HUES6 (cell line): ENCODE data around the gene CD3G.

Experiments
- H3K27ac ChIP-seq: 2 replicates; pipeline ENCODE4 v1.7.0; 2013; ENCODE audit warnings: low read depth, mild to moderate bottlenecking, low read length, inconsistent platforms
- H3K27me3 ChIP-seq: 2 replicates; pipeline ENCODE4 v1.6.1; 2013; ENCODE audit warnings: low read length; ENCODE audit not compliant: control insufficient read depth, insufficient read depth
- H3K36me3 ChIP-seq: 2 replicates; pipeline ENCODE4 v1.6.1; 2013; ENCODE audit warnings: low read length; ENCODE audit not compliant: control insufficient read depth, insufficient read depth
- H3K4me1 ChIP-seq: 2 replicates; pipeline ENCODE4 v1.6.1; 2013; ENCODE audit warnings: low read length; ENCODE audit not compliant: control insufficient read depth, insufficient read depth
- H3K4me3 ChIP-seq: 2 replicates; pipeline ENCODE4 v1.5.1; 2013; ENCODE audit warnings: low read depth, low read length
- H3K9ac ChIP-seq: one replicate; pipeline ENCODE4 v1.6.1; 2013; ENCODE audit warnings: mild to moderate bottlenecking, low read length
- H3K9me3 ChIP-seq: 2 replicates; pipeline ENCODE4 v1.6.1; 2013; ENCODE audit warnings: low read depth, low read length; ENCODE audit not compliant: control insufficient read depth, insufficient read depth

Gene CD3G

GRCh38 chr11:118325283-118325682 is 18.9 kb upstream of the CD3G start:
- no peaks in the 10 kb centered on the region for H3K4me1 ChIP-seq
- no peaks in the 10 kb centered on the region for H3K27me3 ChIP-seq
- no peak overlapping the region for H3K9ac ChIP-seq
- H3K27ac ChIP-seq, result no peak overlapping the region
- H3K9me3 ChIP-seq, result no peaks in the 10 kb centered on the region
- H3K4me3 ChIP-seq, result no peak overlapping the region
- no peaks in the 10 kb centered on the region for H3K36me3 ChIP-seq

GRCh38 chr11:118328745-118329144 is 15.4 kb upstream of the CD3G start:
- Histone ChIP-seq H3K9me3 (peaks cover 5% of the 10 kb centered on the region; the same call in 1 of the 2 replicates), H3K27ac (no peak overlapping the region), H3K36me3 (no peaks in the 10 kb centered on the region), H3K4me1 (no peaks in the 10 kb centered on the region), H3K4me3 (no peak overlapping the region), H3K27me3 (no peaks in the 10 kb centered on the region), H3K9ac (no peak overlapping the region)

DNA sequence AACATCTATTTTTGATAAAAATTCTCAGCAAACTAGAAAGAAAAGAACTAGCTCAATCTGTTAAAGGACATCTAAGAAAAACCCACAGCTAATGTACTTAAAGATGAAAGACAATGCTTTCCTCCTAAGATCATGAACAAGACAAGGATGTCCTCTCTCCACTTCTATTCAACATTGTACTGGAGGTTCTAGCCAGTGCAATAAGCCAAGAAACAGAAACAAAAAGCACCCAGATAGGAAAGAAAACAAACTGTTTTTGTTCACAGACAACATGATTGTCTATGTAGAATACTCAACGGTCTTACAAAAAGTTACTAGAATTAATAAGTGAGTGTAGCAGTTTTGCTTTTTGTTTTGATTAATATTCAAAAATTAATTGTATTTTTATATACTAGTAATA is 9.4 kb upstream of the CD3G start:
- Histone ChIP-seq H3K4me3 (no peak overlapping the region), H3K36me3 (no peaks in the 10 kb centered on the region), H3K9ac (no peak overlapping the region), H3K27me3 (no peaks in the 10 kb centered on the region), H3K9me3 (peaks cover 7% of the 10 kb centered on the region; the same call in 1 of the 2 replicates), H3K27ac (no peak overlapping the region), H3K4me1 (no peaks in the 10 kb centered on the region)

DNA sequence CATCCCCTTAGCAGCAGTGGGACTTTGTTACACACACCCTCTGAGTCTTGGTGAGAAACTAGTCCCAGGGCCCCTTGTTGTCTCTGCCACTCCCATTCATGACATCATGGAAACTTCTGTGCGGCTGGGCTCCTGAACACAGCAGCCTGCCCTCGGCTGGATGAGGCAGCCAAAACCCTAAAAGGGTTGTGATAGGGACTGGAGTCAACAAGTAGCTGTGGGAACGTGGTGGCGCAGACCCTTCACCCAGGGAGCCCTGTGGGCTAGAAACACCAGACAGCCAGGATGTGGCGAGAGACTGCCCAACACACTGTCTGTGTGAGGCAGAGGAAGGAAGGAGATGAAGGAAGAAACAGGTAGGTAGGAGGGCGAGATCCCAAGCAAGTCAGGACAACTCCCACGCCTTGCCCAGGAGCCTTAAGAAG is 5.5 kb upstream of the CD3G start:
- Histone ChIP-seq H3K27ac (no peak overlapping the region), H3K4me3 (no peak overlapping the region), H3K36me3 (no peaks in the 10 kb centered on the region), H3K4me1 (0 out of 2 replicates have a peak, but pooled peaks cover 6% of the 10 kb centered on the region), H3K9me3 (peaks cover 3% of the 10 kb centered on the region; the same call in 1 of the 2 replicates), H3K27me3 (no peaks in the 10 kb centered on the region), H3K9ac (no peak overlapping the region)

DNA sequence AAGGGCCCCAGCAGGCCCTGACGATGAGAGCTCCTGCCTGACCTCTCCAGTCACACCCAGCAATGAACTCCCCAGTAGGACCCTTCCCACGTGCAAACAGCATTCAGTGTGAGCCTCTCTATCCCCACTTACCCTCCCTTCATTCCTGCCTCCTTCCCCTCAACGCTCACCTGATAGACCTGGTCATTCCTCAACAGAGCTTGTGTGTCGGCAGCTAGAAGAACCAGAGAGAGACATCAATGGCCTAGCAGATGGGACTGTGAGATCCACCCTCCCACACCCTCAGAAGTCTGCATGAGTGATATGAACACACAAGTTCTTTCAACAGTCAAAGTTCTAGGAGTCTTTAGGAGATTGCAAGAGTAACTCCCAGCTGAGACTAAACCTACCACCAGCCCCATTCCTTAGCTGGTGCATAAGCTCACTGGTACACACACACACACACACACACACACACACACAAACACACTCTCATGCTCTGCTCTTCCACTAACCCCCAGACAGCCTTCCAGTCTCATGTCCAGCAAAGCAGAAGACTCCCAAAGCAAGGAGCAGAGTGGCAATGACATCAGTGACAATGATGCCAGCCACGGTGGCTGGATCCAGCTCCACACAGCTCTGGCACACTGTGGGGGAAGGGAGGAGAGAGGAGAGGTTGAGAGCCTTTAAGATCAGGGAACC is 4.7 kb upstream of the CD3G start:
- Histone ChIP-seq H3K36me3 (no peaks in the 10 kb centered on the region), H3K9ac (no peak overlapping the region), H3K27ac (no peak overlapping the region), H3K4me1 (0 out of 2 replicates have a peak, but pooled peaks cover 6% of the 10 kb centered on the region), H3K9me3 (no peaks in the 10 kb centered on the region), H3K27me3 (no peaks in the 10 kb centered on the region), H3K4me3 (no peak overlapping the region)

GRCh38 chr11:118340449-118340848 is 3.7 kb upstream of the CD3G start:
- Histone ChIP-seq H3K4me3 (no peak overlapping the region), H3K9ac (no peak overlapping the region), H3K9me3 (no peaks in the 10 kb centered on the region), H3K27ac (no peak overlapping the region), H3K27me3 (peaks cover 2% of the 10 kb centered on the region; the same call in 1 of the 2 replicates), H3K36me3 (no peaks in the 10 kb centered on the region), H3K4me1 (0 out of 2 replicates have a peak, but pooled peaks cover 6% of the 10 kb centered on the region)

DNA sequence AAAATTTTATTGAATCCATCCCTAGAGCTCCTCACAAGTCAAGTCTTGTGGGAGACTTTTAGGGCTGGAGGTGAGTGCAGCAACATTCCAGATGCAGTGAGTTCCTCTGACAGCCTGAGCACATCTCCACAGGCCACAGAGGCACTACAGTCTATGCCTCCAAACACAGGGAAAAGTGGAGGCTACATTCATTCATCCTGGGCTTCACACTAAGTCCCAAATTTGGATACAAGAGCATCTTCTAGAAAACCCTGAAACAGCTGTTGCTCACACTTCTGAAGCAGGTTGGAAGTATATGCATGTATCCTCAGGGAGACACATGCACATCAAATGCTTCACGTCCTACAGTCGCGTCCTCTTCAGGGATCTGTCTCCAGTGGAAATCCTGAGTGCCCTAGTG is 2.9 kb upstream of the CD3G start:
- peaks cover 6% of the 10 kb centered on the region; the same call in 1 of the 2 replicates for H3K27me3 ChIP-seq

GRCh38 chr11:118341815-118342489 is 2.2 kb upstream of the CD3G start:
- no peak overlapping the region for H3K4me3 ChIP-seq
- no peak overlapping the region for H3K27ac ChIP-seq
- no peaks in the 10 kb centered on the region for H3K9me3 ChIP-seq
- no peak overlapping the region for H3K9ac ChIP-seq
- H3K27me3 ChIP-seq, result peaks cover 6% of the 10 kb centered on the region; the same call in 1 of the 2 replicates
- no peaks in the 10 kb centered on the region for H3K36me3 ChIP-seq
- 0 out of 2 replicates have a peak, but pooled peaks cover 6% of the 10 kb centered on the region for H3K4me1 ChIP-seq

More for the DNA sequence above, 2.9 kb upstream of the CD3G start:
- H3K4me3 ChIP-seq, result no peak overlapping the region
- 0 out of 2 replicates have a peak, but pooled peaks cover 6% of the 10 kb centered on the region for H3K4me1 ChIP-seq
- H3K27ac ChIP-seq, result no peak overlapping the region
- H3K36me3 ChIP-seq, result no peaks in the 10 kb centered on the region
- no peaks in the 10 kb centered on the region for H3K9me3 ChIP-seq
- H3K9ac ChIP-seq, result no peak overlapping the region

DNA sequence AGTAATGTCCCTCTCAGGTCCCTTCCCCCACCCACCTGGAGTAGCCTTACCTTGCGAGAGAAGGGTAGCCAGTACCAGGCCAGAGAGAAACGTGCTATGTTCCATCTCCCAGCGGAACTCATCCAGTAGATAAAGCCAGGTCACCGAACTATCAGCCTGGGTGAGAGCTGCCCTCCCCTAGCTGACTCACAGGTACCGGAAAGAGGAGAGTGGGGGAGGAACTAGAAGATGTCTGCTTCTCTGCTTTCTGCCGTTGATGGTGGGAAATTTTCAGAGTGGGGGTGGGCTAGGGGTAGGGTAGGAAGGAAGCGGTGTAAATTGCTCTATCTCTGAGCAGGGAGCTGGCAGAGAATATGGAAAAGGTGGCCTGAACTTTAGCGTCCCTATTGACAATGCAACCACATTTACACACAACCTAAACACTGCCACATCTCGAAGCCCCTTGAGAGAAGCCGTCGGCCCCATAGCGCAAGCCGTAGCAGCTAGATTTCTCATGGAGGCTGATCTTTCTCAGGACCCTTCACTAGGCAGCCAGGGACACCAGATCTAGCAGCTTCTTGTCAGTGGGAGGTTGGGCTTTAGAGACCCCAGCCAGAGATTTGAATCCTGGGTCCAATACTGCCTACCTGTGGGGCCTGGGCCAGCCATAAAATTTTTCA is 1.5 kb upstream of the CD3G start, which contains the start of gene CD3D:
CD3D (minus strand) TSS at position 203 of the 659 bp plus-strand sequence; CDS start at position 105, 98 bp downstream.
- Histone ChIP-seq H3K4me1 (0 out of 2 replicates have a peak, but pooled peaks cover 6% of the 10 kb centered on the region), H3K4me3 (no peak within 1 kb of the TSS), H3K36me3 (no peaks in the 10 kb centered on the region), H3K27me3 (peaks cover 9% of the 10 kb centered on the region; the same call in 1 of the 2 replicates), H3K9ac (no peak within 1 kb of the TSS), H3K27ac (no peak within 1 kb of the TSS), H3K9me3 (no peaks in the 10 kb centered on the region)

DNA sequence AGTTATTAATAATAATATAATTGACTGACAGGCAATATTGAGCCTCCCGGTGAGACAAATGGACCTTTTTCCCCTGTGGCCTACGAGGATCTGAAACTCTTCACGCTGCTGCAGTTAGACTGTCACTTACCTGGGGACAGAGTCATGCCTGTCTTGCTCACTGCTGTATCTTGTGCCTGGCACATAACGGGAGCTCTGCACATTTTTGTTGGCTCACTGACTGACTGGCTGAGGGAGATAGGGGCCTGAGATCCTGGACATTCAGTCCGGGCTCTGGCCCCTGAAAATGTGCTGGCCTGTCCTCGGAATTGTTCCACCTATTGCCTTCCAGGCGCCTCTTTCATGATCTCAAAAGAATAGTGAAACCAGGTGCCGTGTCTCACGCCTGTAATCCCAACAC is 896 bp upstream of the CD3G start:
- no peak overlapping the region for H3K27ac ChIP-seq
- H3K27me3 ChIP-seq, result peaks cover 15% of the 10 kb centered on the region; the same call in 1 of the 2 replicates
- H3K9me3 ChIP-seq, result no peaks in the 10 kb centered on the region
- no peak overlapping the region for H3K9ac ChIP-seq
- 0 out of 2 replicates have a peak, but pooled peaks cover 6% of the 10 kb centered on the region for H3K4me1 ChIP-seq
- H3K4me3 ChIP-seq, result no peak overlapping the region
- H3K36me3 ChIP-seq, result no peaks in the 10 kb centered on the region
